IPS DF 19.7 (cell line): ENCODE measurements around the gene POC5.

Source experiments
- DNase-seq: peaks from one replicate; pipeline ENCODE4 v3.0.0-alpha.2; 2013; ENCODE audit warnings: low read depth, low spot score

The POC5 gene

GRCh38 chr5:75660678-75661465, 56.4 kb downstream of the POC5 start:
- DNase-seq = no peak

GRCh38 chr5:75659791-75660450, 57.3 kb downstream of the POC5 start:
- DNase-seq = no peak

- DNase-seq = no peak
These were observed 60.8 kb downstream of the POC5 start for GRCh38 chr5:75656311-75657003.

- DNase-seq = no peak
These were observed 62.4 kb downstream of the POC5 start for GRCh38 chr5:75654693-75655295.

- no peak for DNase-seq
These were observed 63.7 kb downstream of the POC5 start for GRCh38 chr5:75653521-75653920.

- no peak for DNase-seq
These were observed 65.5 kb downstream of the POC5 start for GRCh38 chr5:75651575-75652238.

- no peak for DNase-seq
These were observed 68.5 kb downstream of the POC5 start for GRCh38 chr5:75648712-75649111.

GRCh38 chr5:75640826-75641225, 76.4 kb downstream of the POC5 start:
- no peak for DNase-seq

- no peak for DNase-seq
These were observed 76.8 kb downstream of the POC5 start for GRCh38 chr5:75640395-75640794.

- DNase-seq = no peak
These were observed 77.5 kb downstream of the POC5 start for GRCh38 chr5:75639535-75640311.

GRCh38 chr5:75637949-75638348, 79.3 kb downstream of the POC5 start:
- no peak for DNase-seq

GRCh38 chr5:75632321-75632720, 84.9 kb downstream of the POC5 start:
- DNase-seq = no peak

- no peak for DNase-seq
These were observed 86.4 kb downstream of the POC5 start for GRCh38 chr5:75630875-75631274.

GRCh38 chr5:75627801-75628200, 89.4 kb downstream of the POC5 start:
- DNase-seq = no peak

- DNase-seq = no peak
These were observed 90.3 kb downstream of the POC5 start for GRCh38 chr5:75626959-75627358.
